ENCODE data around the gene CLDND1. TPM values are rescaled to one million over a fixed set of nuclear protein-coding genes. Genes with fewer than 3 reads are reported as not detected.

Gene CLDND1
- total RNA-seq, 1 donor from 2014 or later, result 124 TPM

GRCh38 chr3:98483626-98484025, 39.1 kb downstream of the CLDND1 start:
- TF ChIP-seq CTCF (IDR thresholded peaks at IDR 0.05; ENCODE audit: insufficient read depth, low read length, poor library complexity, severe bottlenecking), result no peak
- no peak for DNase-seq (ENCODE audit: low read depth)
- Histone ChIP-seq H3K36me3 (ENCODE audit: control insufficient read depth, insufficient read depth, low read length) (no peaks in the 10 kb centered on the region), H3K27me3 (ENCODE audit: control insufficient read depth, insufficient read depth, low read length) (no peaks in the 10 kb centered on the region), H3K4me3 (ENCODE audit: low read depth, low read length) (no peak overlapping the region)

- no peak for DNase-seq (ENCODE audit: low read depth)
- H3K36me3 ChIP-seq (ENCODE audit: control insufficient read depth, insufficient read depth, low read length), result no peaks in the 10 kb centered on the region
- no peak for TF ChIP-seq CTCF (IDR thresholded peaks at IDR 0.05; ENCODE audit: insufficient read depth, low read length, poor library complexity, severe bottlenecking)
- no peaks in the 10 kb centered on the region for H3K27me3 ChIP-seq (ENCODE audit: control insufficient read depth, insufficient read depth, low read length)
- no peak overlapping the region for H3K4me3 ChIP-seq (ENCODE audit: low read depth, low read length)
Observed at GRCh38 chr3:98482717-98483482, 39.8 kb downstream of the CLDND1 start.

Other genes with a start within 250 kb of the CLDND1 start
- gene OR5H2, start 240.4 kb downstream of the CLDND1 start, total RNA-seq, result not detected in 2 replicates
- not detected in 2 replicates for gene OR5K4, start 169.0 kb downstream of the CLDND1 start, total RNA-seq
- gene OR5K3, start 132.2 kb downstream of the CLDND1 start, total RNA-seq, result not detected in 2 replicates
- gene OR5K1, start 59.7 kb downstream of the CLDND1 start, total RNA-seq, result not detected in 2 replicates
- not detected in 2 replicates for gene OR5K2, start 25.2 kb downstream of the CLDND1 start, total RNA-seq
- not detected in 2 replicates for gene GPR15, start 9.1 kb upstream of the CLDND1 start, total RNA-seq
- 26.5 and 28.2 TPM in 2 replicates for gene CPOX, start 70.7 kb upstream of the CLDND1 start, total RNA-seq
- gene ST3GAL6, start 240.4 kb upstream of the CLDND1 start, total RNA-seq, result 1.2 and 2.1 TPM in 2 replicates

Data from kidney epithelial cell (primary cell).